Measurements from ENCODE around the gene DIPK1C. TPM values are rescaled to one million over a fixed set of nuclear protein-coding genes. Genes with fewer than 3 reads are reported as not detected.

Gene DIPK1C
- total and polyA plus RNA-seq, 2 of the 4 experiments (the other 2 are of a cell fraction) = not detected

DNA sequence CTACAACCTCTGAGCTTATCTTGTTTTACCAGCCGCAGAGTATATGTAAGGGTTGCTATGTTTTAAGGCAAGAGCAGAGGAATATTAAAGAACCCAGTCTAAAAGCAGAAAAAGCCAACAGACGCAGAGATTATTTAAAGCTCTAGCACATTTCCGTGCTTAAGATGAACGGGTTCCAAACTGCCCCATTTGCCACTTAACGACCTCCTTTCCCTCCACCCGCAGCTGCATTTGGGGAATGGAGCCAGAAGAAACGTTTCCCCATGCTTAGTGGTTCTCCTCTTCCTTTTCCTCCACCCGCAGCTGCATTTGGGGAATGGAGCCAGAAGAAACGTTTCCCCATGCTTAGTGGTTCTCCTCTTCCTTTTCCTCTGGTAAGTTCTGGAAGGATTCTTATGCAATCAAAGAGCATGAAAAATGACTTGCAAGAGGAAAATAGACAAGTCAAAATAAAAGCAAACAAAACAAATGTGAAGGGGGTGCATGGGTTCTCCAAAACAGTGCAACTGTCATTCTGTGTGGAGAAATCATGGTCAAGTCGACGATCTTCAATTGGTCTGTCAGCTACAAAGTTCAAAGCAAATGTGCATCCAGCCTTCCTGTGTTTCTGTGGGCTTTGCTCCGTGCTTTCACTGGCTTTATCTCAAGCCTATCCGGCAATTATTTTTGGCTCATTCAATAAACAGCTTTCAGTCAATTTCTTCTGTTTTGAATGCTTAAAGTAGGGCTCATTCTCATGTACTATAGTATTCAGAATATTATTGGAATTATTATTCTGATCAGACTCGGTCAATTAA, 57.8 kb downstream of the DIPK1C start:
- ATAC-seq (ENCODE audit: low read depth) = no peak
- H3K18ac ChIP-seq (ENCODE audit: low read depth, low read length) = no peak overlapping the region

More for the DNA sequence above, 57.8 kb downstream of the DIPK1C start:
- H3K9ac ChIP-seq (ENCODE audit: low read depth, low read length) = no peak overlapping the region
- no peak overlapping the region for H2BK5ac ChIP-seq (ENCODE audit: low read depth, low read length, poor library complexity, severe bottlenecking)
- no TSS peak for BruUV-seq (replicated peaks)
- H2BK20ac ChIP-seq (ENCODE audit: low read depth, low read length) = no peak overlapping the region
- no peak overlapping the region for H3K4ac ChIP-seq (ENCODE audit: low read depth, low read length)
- no peaks in the 10 kb centered on the region for H3K79me1 ChIP-seq (ENCODE audit: low read depth in 1 of 2, low read length in 2 of 2)
- H2AK5ac ChIP-seq (ENCODE audit: low read depth, low read length) = no peak overlapping the region
- H2BK120ac ChIP-seq (ENCODE audit: low read depth, low read length) = no peak overlapping the region
- CTCF ChIA-PET = no interaction called here
- in situ Hi-C loops (cut with MboI; ENCODE audit: low sequenced_read_pairs) (no loop called here), dilution Hi-C loops (cut with HindIII; ENCODE audit: low sequenced_read_pairs, unreplicated experiment) (no loop called here), intact Hi-C loops (cut with micrococcal nuclease) (no loop called here)
- DNase-seq = no peak
- H3K9me3 ChIP-seq (ENCODE audit: control insufficient read depth, insufficient read depth, low read length) = no peaks in the 10 kb centered on the region
- no peaks in the 10 kb centered on the region for H3K9me1 ChIP-seq (ENCODE audit: insufficient read depth, low read length)
- no peak overlapping the region for H2AK9ac ChIP-seq (replicated peaks; ENCODE audit: low read depth, low read length, poor library complexity)
- H4K5ac ChIP-seq (ENCODE audit: low read depth, low read length) = no peak overlapping the region
- no peak for TF ChIP-seq RCOR1 (IDR thresholded peaks at IDR 0.05; ENCODE audit: insufficient replicate concordance, low read length)
- TF ChIP-seq, protein P1, sequence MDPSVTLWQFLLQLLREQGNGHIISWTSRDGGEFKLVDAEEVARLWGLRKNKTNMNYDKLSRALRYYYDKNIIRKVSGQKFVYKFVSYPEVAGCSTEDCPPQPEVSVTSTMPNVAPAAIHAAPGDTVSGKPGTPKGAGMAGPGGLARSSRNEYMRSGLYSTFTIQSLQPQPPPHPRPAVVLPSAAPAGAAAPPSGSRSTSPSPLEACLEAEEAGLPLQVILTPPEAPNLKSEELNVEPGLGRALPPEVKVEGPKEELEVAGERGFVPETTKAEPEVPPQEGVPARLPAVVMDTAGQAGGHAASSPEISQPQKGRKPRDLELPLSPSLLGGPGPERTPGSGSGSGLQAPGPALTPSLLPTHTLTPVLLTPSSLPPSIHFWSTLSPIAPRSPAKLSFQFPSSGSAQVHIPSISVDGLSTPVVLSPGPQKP (IDR thresholded peaks at IDR 0.05; ENCODE audit: borderline replicate concordance, low read depth, low read length) = no peak
- TF ChIP-seq FOS (IDR thresholded peaks at IDR 0.05; ENCODE audit: low read depth, low read length) = no peak
- TF ChIP-seq BHLHE40 (IDR thresholded peaks at IDR 0.05; ENCODE audit: low read depth, low read length) = no peak
- no peak for TF ChIP-seq CHD1 (IDR thresholded peaks at IDR 0.05; ENCODE audit: low read depth, low read length)
- TF ChIP-seq CEBPB (IDR thresholded peaks at IDR 0.05; ENCODE audit: low read depth, low read length) = no peak
- no peak for TF ChIP-seq POLR2A (IDR thresholded peaks at IDR 0.05; ENCODE audit: low read depth, low read length)
- TF ChIP-seq MAFK (IDR thresholded peaks at IDR 0.05; ENCODE audit: low read depth, low read length) = no peak
- no peak for TF ChIP-seq RAD21 (IDR thresholded peaks at IDR 0.05; ENCODE audit: low read length)
- TF ChIP-seq SMC3 (IDR thresholded peaks at IDR 0.05; ENCODE audit: low read depth, low read length) = no peak
- TF ChIP-seq MXI1 (IDR thresholded peaks at IDR 0.05; ENCODE audit: borderline replicate concordance, low read depth, low read length) = no peak
- TF ChIP-seq, protein P2, sequence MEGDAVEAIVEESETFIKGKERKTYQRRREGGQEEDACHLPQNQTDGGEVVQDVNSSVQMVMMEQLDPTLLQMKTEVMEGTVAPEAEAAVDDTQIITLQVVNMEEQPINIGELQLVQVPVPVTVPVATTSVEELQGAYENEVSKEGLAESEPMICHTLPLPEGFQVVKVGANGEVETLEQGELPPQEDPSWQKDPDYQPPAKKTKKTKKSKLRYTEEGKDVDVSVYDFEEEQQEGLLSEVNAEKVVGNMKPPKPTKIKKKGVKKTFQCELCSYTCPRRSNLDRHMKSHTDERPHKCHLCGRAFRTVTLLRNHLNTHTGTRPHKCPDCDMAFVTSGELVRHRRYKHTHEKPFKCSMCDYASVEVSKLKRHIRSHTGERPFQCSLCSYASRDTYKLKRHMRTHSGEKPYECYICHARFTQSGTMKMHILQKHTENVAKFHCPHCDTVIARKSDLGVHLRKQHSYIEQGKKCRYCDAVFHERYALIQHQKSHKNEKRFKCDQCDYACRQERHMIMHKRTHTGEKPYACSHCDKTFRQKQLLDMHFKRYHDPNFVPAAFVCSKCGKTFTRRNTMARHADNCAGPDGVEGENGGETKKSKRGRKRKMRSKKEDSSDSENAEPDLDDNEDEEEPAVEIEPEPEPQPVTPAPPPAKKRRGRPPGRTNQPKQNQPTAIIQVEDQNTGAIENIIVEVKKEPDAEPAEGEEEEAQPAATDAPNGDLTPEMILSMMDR (conservative IDR thresholded peaks at IDR 0.05; ENCODE audit: low read depth, low read length) = no peak
- no peak for TF ChIP-seq MAZ (IDR thresholded peaks at IDR 0.05; ENCODE audit: borderline replicate concordance, low read depth, low read length)
- no peak for TF ChIP-seq NFE2L2 (IDR thresholded peaks at IDR 0.05; ENCODE audit: low read depth, low read length)
- H2AFZ ChIP-seq (replicated peaks; ENCODE audit: low read length, poor library complexity) = no peak overlapping the region
- H4K20me1 ChIP-seq (ENCODE audit: insufficient read depth, low read length) = no peaks in the 10 kb centered on the region
- POLR2A ChIA-PET (ENCODE audit: unreplicated experiment) = interaction anchor here (0.6 kb wide), 1 partner anchor 9 kb away, joined by 3 read pairs; no protein-coding TSS in a partner anchor
- no peak overlapping the region for H4K91ac ChIP-seq (ENCODE audit: insufficient read depth, low read depth, low read length)
- H3K14ac ChIP-seq (replicated peaks; ENCODE audit: low read depth, low read length) = no peak overlapping the region
- H3K27me3 ChIP-seq (ENCODE audit: control insufficient read depth, insufficient read depth, low read length) = peaks cover 20% of the 10 kb centered on the region
- H2BK15ac ChIP-seq (ENCODE audit: low read depth, low read length) = no peak overlapping the region
- H3K4me3 ChIP-seq (ENCODE audit: insufficient read depth, low read depth, low read length) = no peak overlapping the region
- H3K23ac ChIP-seq (ENCODE audit: low read depth, low read length) = no peak overlapping the region
- no peaks in the 10 kb centered on the region for H3K36me3 ChIP-seq (ENCODE audit: control insufficient read depth, insufficient read depth, low read length)
- H3K27ac ChIP-seq (ENCODE audit: insufficient read depth, low read length) = no peak overlapping the region
- H3K56ac ChIP-seq (ENCODE audit: extremely low read depth, insufficient read depth, low read length) = no peak overlapping the region
- no peaks in the 10 kb centered on the region for H3K4me1 ChIP-seq (ENCODE audit: control insufficient read depth, insufficient read depth, low read length)
- 24% methylated on average over 3 of the region's 14 CpGs; no CpG with 5 or more reads in 1 of the 2 experiments for WGBS, 2 experiments (ENCODE audit: extremely low coverage in 2 of 2, insufficient read length in 1 of 2)
- no peak overlapping the region for H3K4me2 ChIP-seq (ENCODE audit: low read depth, low read length)
- H4K8ac ChIP-seq (ENCODE audit: low read depth in 2 of 2, low read length in 2 of 2) = no peak overlapping the region

Measured in IMR-90 (cell line).